K562 (cell line): Measurements from ENCODE around the gene VDAC1. TPM values are rescaled to one million over a fixed set of nuclear protein-coding genes. Genes with fewer than 3 reads are reported as not detected.

Source experiments
- CTBP1 ChIP-seq: fragments of 450-650 bp; IDR thresholded peaks from 2 replicates; pipeline ENCODE4 v1.6.1; 2016; ENCODE audit warnings: borderline replicate concordance
- DPF2 ChIP-seq: fragments of 450-650 bp; IDR thresholded peaks from 2 replicates; pipeline ENCODE4 v1.6.1; 2016
- MED1 ChIP-seq: sonication (generic); formaldehyde crosslinking; IDR thresholded peaks from 2 replicates; pipeline ENCODE4 v1.8.1; 2023; ENCODE audit warnings: missing genetic modification reagents, borderline replicate concordance
- NFRKB ChIP-seq: fragments of 450-650 bp; IDR thresholded peaks from 2 replicates; pipeline ENCODE4 v1.6.1; 2016; ENCODE audit warnings: low read depth
- SUPT5H ChIP-seq: fragments of 450-650 bp; IDR thresholded peaks from 2 replicates; pipeline ENCODE4 v1.6.1; 2016
- ZNF384 ChIP-seq: IDR thresholded peaks from 2 replicates; pipeline ENCODE4 v1.6.1; 2012; ENCODE audit warnings: low read depth, low read length, improper control_type of control experiment
- ZNF764 ChIP-seq: fragments of 250-450 bp; sonication (Bioruptor Pico); IDR thresholded peaks from 2 replicates; pipeline ENCODE4 v1.4.0; 2020; ENCODE audit warnings: low read depth, mild to moderate bottlenecking, moderate library complexity
- polyA plus RNA-seq, 8 experiments: library from polyadenylated mRNA; depleted of rRNA in 4 of 8; stranded (reverse) in 5 of 8; unstranded in 3 of 8; fragments of >200 nt; fragmentation: Nextera tagmentation in 2 of 8; fragmentation: Illumina TruSeq in 1 of 8; extraction: Ambion mirVana in 2 of 8; extraction: Trizol in 1 of 8; gene quantifications; 2 replicates each; pipeline versions ENCODE4 v1.2.1 to v1.2.3, GENCODE V29; 2011 to 2014; ENCODE audit warnings: inconsistent platforms in 1 of 8, missing spikeins in 1 of 8
- total RNA-seq, 7 experiments: library from RNA; depleted of rRNA in 6 of 7; stranded (reverse); fragments of >200 nt in 6 of 7; fragmentation: Illumina TruSeq in 2 of 7; extraction: Trizol in 2 of 7; gene quantifications; 2 replicates each; pipeline versions ENCODE4 v1.2.1 to v1.2.3, GENCODE V29; 2011 to 2021; ENCODE audit warnings: low replicate concordance in 1 of 7
- TF ChIP-seq, protein P1 (sequence below): fragments of 450-650 bp; IDR thresholded peaks from 2 replicates; pipeline ENCODE4 v1.6.1; 2017; ENCODE audit warnings: antibody characterized with exemption, mild to moderate bottlenecking
- TF ChIP-seq, protein P2 (sequence below): fragments of 450-650 bp; conservative IDR thresholded peaks from 2 replicates; pipeline ENCODE4 v1.6.1; 2016; ENCODE audit warnings: missing genetic modification characterization, low read depth, mild to moderate bottlenecking, missing compliant biosample characterization, moderate library complexity
- TF ChIP-seq, protein P3 (sequence below): fragments of 250-450 bp; sonication (Bioruptor Pico); IDR thresholded peaks from 2 replicates; pipeline ENCODE4 v1.8.0; 2021; ENCODE audit warnings: moderate library complexity, mild to moderate bottlenecking, inconsistent platforms
- TF ChIP-seq, protein P4 (sequence below): sonication (generic); formaldehyde crosslinking; IDR thresholded peaks from 2 replicates; pipeline ENCODE4 v1.8.0; 2022; ENCODE audit warnings: mild to moderate bottlenecking, missing genetic modification reagents, borderline replicate concordance
- TF ChIP-seq, protein P5 (sequence below): IDR thresholded peaks from 2 replicates; pipeline ENCODE4 v1.6.1; 2012; ENCODE audit warnings: low read depth, low read length, improper control_type of control experiment, borderline replicate concordance
- TF ChIP-seq, protein P6 (sequence below): fragments of 250-450 bp; sonication (Bioruptor Pico); IDR thresholded peaks from 2 replicates; pipeline ENCODE4 v1.4.0; 2020; ENCODE audit warnings: mild to moderate bottlenecking

Gene VDAC1
- total and polyA plus RNA-seq, 9 of the 15 experiments (the other 6 are each of a cell fraction or from before 2014, with no cell fraction given): 168 to 366 (median 293) TPM

DNA sequence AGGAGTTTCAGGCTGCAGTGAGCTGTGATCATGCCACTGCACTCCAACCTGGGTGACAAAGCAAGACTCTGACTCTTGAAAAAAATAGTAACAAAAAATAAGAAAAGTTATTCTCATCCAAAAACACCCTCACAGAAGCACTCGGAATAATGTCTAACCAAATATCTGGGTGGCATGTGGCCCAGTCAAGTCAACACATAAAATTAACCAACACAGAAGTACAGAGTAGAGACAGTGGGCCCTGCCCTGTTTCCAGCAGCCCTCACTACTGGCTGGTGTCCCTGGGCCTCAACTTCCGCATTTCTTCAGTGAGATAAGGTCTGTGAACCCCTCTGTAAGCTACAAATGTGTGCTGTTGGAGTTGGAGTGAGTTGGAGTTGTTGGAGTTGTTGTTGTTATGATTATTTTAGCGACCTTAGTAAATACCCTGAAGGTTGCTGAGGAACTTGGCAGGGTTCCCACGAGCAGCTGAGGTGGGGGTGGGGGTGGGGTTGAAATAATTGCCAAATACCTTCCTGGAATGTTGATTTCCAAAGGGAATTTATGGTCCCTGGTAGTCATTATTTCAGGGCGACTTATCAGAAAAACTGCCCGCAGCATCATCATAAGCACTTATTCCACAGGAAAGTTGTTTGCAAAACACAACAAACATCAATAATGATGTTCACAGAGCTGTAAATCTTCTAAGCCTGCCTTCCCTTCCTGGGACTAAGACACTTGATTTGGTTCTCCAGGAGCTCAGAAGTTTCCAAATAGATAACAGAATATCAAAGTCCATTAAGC lies 66.5 kb downstream of the VDAC1 start (continued):
- TF ChIP-seq, protein P1, sequence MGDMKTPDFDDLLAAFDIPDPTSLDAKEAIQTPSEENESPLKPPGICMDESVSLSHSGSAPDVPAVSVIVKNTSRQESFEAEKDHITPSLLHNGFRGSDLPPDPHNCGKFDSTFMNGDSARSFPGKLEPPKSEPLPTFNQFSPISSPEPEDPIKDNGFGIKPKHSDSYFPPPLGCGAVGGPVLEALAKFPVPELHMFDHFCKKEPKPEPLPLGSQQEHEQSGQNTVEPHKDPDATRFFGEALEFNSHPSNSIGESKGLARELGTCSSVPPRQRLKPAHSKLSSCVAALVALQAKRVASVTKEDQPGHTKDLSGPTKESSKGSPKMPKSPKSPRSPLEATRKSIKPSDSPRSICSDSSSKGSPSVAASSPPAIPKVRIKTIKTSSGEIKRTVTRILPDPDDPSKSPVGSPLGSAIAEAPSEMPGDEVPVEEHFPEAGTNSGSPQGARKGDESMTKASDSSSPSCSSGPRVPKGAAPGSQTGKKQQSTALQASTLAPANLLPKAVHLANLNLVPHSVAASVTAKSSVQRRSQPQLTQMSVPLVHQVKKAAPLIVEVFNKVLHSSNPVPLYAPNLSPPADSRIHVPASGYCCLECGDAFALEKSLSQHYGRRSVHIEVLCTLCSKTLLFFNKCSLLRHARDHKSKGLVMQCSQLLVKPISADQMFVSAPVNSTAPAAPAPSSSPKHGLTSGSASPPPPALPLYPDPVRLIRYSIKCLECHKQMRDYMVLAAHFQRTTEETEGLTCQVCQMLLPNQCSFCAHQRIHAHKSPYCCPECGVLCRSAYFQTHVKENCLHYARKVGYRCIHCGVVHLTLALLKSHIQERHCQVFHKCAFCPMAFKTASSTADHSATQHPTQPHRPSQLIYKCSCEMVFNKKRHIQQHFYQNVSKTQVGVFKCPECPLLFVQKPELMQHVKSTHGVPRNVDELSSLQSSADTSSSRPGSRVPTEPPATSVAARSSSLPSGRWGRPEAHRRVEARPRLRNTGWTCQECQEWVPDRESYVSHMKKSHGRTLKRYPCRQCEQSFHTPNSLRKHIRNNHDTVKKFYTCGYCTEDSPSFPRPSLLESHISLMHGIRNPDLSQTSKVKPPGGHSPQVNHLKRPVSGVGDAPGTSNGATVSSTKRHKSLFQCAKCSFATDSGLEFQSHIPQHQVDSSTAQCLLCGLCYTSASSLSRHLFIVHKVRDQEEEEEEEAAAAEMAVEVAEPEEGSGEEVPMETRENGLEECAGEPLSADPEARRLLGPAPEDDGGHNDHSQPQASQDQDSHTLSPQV: peak; percentile 87; the same call in 1 of the 2 replicates
- TF ChIP-seq, protein P2, sequence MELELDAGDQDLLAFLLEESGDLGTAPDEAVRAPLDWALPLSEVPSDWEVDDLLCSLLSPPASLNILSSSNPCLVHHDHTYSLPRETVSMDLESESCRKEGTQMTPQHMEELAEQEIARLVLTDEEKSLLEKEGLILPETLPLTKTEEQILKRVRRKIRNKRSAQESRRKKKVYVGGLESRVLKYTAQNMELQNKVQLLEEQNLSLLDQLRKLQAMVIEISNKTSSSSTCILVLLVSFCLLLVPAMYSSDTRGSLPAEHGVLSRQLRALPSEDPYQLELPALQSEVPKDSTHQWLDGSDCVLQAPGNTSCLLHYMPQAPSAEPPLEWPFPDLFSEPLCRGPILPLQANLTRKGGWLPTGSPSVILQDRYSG (tag): peak; percentile 83; the same call in 1 of the 2 replicates
- TF ChIP-seq, protein P3, sequence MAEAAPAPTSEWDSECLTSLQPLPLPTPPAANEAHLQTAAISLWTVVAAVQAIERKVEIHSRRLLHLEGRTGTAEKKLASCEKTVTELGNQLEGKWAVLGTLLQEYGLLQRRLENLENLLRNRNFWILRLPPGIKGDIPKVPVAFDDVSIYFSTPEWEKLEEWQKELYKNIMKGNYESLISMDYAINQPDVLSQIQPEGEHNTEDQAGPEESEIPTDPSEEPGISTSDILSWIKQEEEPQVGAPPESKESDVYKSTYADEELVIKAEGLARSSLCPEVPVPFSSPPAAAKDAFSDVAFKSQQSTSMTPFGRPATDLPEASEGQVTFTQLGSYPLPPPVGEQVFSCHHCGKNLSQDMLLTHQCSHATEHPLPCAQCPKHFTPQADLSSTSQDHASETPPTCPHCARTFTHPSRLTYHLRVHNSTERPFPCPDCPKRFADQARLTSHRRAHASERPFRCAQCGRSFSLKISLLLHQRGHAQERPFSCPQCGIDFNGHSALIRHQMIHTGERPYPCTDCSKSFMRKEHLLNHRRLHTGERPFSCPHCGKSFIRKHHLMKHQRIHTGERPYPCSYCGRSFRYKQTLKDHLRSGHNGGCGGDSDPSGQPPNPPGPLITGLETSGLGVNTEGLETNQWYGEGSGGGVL (CRISPR knock-in tag): no peak
- TF ChIP-seq, protein P4, sequence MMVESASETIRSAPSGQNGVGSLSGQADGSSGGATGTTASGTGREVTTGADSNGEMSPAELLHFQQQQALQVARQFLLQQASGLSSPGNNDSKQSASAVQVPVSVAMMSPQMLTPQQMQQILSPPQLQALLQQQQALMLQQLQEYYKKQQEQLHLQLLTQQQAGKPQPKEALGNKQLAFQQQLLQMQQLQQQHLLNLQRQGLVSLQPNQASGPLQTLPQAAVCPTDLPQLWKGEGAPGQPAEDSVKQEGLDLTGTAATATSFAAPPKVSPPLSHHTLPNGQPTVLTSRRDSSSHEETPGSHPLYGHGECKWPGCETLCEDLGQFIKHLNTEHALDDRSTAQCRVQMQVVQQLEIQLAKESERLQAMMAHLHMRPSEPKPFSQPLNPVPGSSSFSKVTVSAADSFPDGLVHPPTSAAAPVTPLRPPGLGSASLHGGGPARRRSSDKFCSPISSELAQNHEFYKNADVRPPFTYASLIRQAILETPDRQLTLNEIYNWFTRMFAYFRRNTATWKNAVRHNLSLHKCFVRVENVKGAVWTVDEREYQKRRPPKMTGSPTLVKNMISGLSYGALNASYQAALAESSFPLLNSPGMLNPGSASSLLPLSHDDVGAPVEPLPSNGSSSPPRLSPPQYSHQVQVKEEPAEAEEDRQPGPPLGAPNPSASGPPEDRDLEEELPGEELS (CRISPR knock-in tag): no peak
- TF ChIP-seq SUPT5H (no peak), ZNF764 (CRISPR knock-in tag) (no peak), MED1 (CRISPR knock-in tag) (no peak), NFRKB (peak; percentile 24; the same call in 1 of the 2 replicates), ZNF384 (no peak), DPF2 (peak; percentile 64; the same call in 1 of the 2 replicates), CTBP1 (no peak; the same call in 1 of the 2 replicates)
- TF ChIP-seq, protein P5, sequence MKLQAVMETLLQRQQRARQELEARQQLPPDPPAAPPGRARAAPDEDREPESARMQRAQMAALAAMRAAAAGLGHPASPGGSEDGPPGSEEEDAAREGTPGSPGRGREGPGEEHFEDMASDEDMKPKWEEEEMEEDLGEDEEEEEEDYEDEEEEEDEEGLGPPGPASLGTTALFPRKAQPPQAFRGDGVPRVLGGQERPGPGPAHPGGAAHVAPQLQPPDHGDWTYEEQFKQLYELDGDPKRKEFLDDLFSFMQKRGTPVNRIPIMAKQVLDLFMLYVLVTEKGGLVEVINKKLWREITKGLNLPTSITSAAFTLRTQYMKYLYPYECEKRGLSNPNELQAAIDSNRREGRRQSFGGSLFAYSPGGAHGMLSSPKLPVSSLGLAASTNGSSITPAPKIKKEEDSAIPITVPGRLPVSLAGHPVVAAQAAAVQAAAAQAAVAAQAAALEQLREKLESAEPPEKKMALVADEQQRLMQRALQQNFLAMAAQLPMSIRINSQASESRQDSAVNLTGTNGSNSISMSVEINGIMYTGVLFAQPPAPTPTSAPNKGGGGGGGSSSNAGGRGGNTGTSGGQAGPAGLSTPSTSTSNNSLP: no peak
- TF ChIP-seq, protein P6, sequence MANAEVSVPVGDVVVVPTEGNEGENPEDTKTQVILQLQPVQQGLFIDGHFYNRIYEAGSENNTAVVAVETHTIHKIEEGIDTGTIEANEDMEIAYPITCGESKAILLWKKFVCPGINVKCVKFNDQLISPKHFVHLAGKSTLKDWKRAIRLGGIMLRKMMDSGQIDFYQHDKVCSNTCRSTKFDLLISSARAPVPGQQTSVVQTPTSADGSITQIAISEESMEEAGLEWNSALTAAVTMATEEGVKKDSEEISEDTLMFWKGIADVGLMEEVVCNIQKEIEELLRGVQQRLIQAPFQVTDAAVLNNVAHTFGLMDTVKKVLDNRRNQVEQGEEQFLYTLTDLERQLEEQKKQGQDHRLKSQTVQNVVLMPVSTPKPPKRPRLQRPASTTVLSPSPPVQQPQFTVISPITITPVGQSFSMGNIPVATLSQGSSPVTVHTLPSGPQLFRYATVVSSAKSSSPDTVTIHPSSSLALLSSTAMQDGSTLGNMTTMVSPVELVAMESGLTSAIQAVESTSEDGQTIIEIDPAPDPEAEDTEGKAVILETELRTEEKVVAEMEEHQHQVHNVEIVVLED (CRISPR knock-in tag): 0 out of 2 replicates have a peak, but pooled peaks have one; percentile 22
